Aorta (tissue), 5 donors: Measurements from ENCODE around the gene VSIG10. TPM values are rescaled to one million over a fixed set of nuclear protein-coding genes. Genes with fewer than 3 reads are reported as not detected.

Source experiments
- ATAC-seq: fragments of 200-7000 bp; cut with Tn5 transposase; one replicate; pipeline ENCODE4 v1.9.1; 2022; ENCODE audit warnings: moderate library complexity; ENCODE audit not compliant: low FRiP score
- DNase-seq, 2 donors: peaks; one replicate each; pipeline ENCODE4 v3.0.0-alpha.2; 2020
- H3K27ac ChIP-seq, 2 donors: one replicate each; pipeline ENCODE4 v1.5.1; 2013; ENCODE audit warnings: low read length in 2 of 2, mild to moderate bottlenecking in 2 of 2, moderate library complexity in 2 of 2, control low read depth in 1 of 2, inconsistent platforms in 1 of 2, low read depth in 1 of 2
- H3K27me3 ChIP-seq, 2 donors: one replicate each; pipeline ENCODE4 v1.6.1; 2013; ENCODE audit warnings: control low read depth in 1 of 2, low read length in 1 of 2, mild to moderate bottlenecking in 1 of 2, moderate library complexity in 1 of 2; ENCODE audit not compliant: insufficient read depth in 2 of 2, control insufficient read depth in 1 of 2
- H3K36me3 ChIP-seq, 2 donors: one replicate each; pipeline ENCODE4 v1.6.1; 2013; ENCODE audit warnings: control low read depth in 1 of 2, low read length in 1 of 2, mild to moderate bottlenecking in 1 of 2; ENCODE audit not compliant: insufficient read depth in 2 of 2, control insufficient read depth in 1 of 2
- H3K4me1 ChIP-seq, 2 donors: one replicate each; pipeline ENCODE4 v1.6.1; 2013; ENCODE audit warnings: low read length in 2 of 2, control low read depth in 1 of 2, mild to moderate bottlenecking in 1 of 2, moderate library complexity in 1 of 2; ENCODE audit not compliant: insufficient read depth in 2 of 2, control insufficient read depth in 1 of 2
- H3K4me3 ChIP-seq, 2 donors: one replicate each; pipeline ENCODE4 v1.5.1; 2013; ENCODE audit warnings: low read length in 2 of 2, control low read depth in 1 of 2, mild to moderate bottlenecking in 1 of 2
- H3K9me3 ChIP-seq: one replicate; pipeline ENCODE4 v1.6.1; 2013; ENCODE audit warnings: mild to moderate bottlenecking, low read length; ENCODE audit not compliant: control insufficient read depth
- WGBS, 2 donors: extraction: QIAGEN DNeasy Blood & Tissue Kit; methylation state at CpG; one replicate each; pipeline ENCODE4 v1.1.7; 2013; 5-methylcytosine and 5-hydroxymethylcytosine counted together
- intact Hi-C, 2 donors: fragments of 100-400 bp; cut with DNase I; formaldehyde crosslinking; loops; one replicate each; pipeline versions ENCODE4 v1.14.2 to v1.15.0; 2022
- polyA plus RNA-seq, 2 donors: library from polyadenylated mRNA; stranded (reverse); fragments of 200-250 nt; gene quantifications; one replicate each; pipeline ENCODE4 v1.2.3, GENCODE V29; 2013
- total RNA-seq, 2 donors: library from RNA; stranded (reverse); fragmentation: NEBNext Ultra II Directional; extraction: Animal tissue kit (Norgen Biotek cat#: 25700); gene quantifications; one replicate each; pipeline ENCODE4 v1.2.1, GENCODE V29; 2021
- donor health status: healthy with polysubstance abuse.
- donor health status: Bipolar disorder and iron deficiency.
- donor health status: DM: no; HTN: no; CAD: no.
- donor health status: DM: no; HTN: no; CAD: no.
- donor health status: DM: yes; HTN: yes; CAD: no.

Gene VSIG10
- total and polyA plus RNA-seq, 4 donors: 7.3 to 21.7 (median 15.5) TPM

DNA sequence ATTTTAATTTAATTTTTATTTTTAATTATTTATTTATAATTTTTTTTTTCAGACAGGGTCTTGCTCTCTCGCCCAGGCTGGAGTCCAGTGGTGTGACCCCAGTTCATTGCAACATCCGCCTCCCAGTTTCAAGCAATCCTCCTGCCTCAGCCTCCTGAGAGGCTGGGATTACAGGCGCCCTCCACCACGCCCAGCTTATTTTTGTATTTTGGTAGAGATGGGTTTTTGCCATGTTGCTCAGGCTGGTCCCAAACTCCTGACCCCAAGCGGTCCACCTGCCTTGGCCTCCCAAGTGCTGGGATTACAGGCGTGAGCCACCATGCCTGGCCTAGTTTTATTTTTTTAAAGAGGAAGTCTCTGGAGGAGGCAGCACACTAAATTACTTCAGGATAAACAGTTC, 18.5 kb upstream of the VSIG10 start:
- H3K4me3 ChIP-seq: no peak overlapping the region
- WGBS, 2 donors: 96 to 97% methylated on average over 6 of the region's 6 CpGs
- no peaks in the 10 kb centered on the region for H3K36me3 ChIP-seq
- ATAC-seq: no peak
- intact Hi-C loops: no loop called here
- no peaks in the 10 kb centered on the region for H3K4me1 ChIP-seq
- no peaks in the 10 kb centered on the region for H3K9me3 ChIP-seq
- no peak for DNase-seq
- no peak overlapping the region for H3K27ac ChIP-seq
- H3K27me3 ChIP-seq: no peaks in the 10 kb centered on the region

GRCh38 chr12:118120579-118121363, 17.0 kb upstream of the VSIG10 start:
- Histone ChIP-seq H3K27ac (no peak overlapping the region), H3K4me3 (no peak overlapping the region), H3K27me3 (no peaks in the 10 kb centered on the region), H3K4me1 (no peaks in the 10 kb centered on the region), H3K36me3 (no peaks in the 10 kb centered on the region), H3K9me3 (no peaks in the 10 kb centered on the region)
- WGBS, 2 donors: 30 to 31% methylated on average over 8 of the region's 8 CpGs
- ATAC-seq (peak; percentile 80), DNase-seq (peak; percentile 75 to 89)
- intact Hi-C loops: no loop called here

DNA sequence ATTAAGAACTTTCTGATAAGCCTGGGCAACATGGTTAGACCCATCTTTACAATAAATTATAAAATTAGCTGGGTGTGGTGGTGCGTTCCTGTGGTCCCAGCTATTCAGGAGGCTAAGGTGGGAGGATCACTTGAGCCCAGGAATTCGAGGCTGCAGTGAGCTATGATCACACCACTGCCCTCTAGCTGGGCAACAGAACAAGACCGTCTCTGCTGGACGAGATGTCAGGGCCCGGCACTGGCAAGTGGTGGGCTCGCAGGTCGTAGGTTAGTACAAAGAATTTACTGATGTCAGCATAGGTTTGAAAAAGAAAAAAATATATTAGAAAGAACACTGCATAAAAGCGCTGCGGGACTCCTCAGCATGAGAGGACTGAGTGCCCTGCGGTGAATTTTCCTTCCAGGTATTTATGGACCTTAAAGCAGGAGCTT, 15.7 kb upstream of the VSIG10 start:
- Histone ChIP-seq H3K27me3 (no peaks in the 10 kb centered on the region), H3K4me3 (no peak overlapping the region), H3K9me3 (no peaks in the 10 kb centered on the region), H3K27ac (no peak overlapping the region), H3K4me1 (no peaks in the 10 kb centered on the region), H3K36me3 (no peaks in the 10 kb centered on the region)
- 85% methylated on average over 10 of the region's 10 CpGs for WGBS, 2 donors
- no peak for ATAC-seq
- intact Hi-C loops: no loop called here
- DNase-seq: no peak

GRCh38 chr12:118109088-118109487, 5.3 kb upstream of the VSIG10 start:
- WGBS, 2 donors: 87 to 100% methylated on average over 1 of the region's 1 CpG
- Histone ChIP-seq H3K36me3 (no peaks in the 10 kb centered on the region), H3K27me3 (no peaks in the 10 kb centered on the region), H3K9me3 (no peaks in the 10 kb centered on the region), H3K4me1 (no peaks in the 10 kb centered on the region), H3K27ac (no peak overlapping the region), H3K4me3 (no peak overlapping the region)
- no peak for DNase-seq
- intact Hi-C loops: no loop called here
- no peak for ATAC-seq

DNA sequence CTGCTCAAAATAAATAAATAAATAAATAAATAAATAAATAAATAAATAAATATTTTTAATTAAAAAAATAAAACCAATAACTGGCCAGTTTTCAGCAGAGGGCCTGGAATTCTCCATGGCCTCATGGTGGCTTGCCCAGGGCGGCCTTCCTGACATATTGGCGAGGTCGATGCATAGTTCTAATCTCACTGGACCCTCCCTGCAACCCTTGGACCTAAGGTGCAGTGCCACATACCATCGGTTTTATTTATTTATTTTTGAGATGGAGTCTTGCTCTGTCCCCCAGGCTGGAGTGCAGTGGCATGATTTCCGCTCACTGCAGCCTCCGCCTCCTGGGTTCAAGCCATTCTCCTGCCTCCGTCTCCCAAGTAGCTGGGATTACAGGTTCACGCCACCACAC, 3.9 kb upstream of the VSIG10 start:
- Histone ChIP-seq H3K4me1 (no peaks in the 10 kb centered on the region), H3K27ac (no peak overlapping the region), H3K36me3 (no peaks in the 10 kb centered on the region), H3K9me3 (no peaks in the 10 kb centered on the region), H3K27me3 (no peaks in the 10 kb centered on the region), H3K4me3 (no peak overlapping the region)
- 91 to 92% methylated on average over 8 of the region's 8 CpGs for WGBS, 2 donors
- intact Hi-C loops: no loop called here
- ATAC-seq (no peak), DNase-seq (no peak)

- DNase-seq: no peak
- intact Hi-C loops: no loop called here
- ATAC-seq: no peak
- Histone ChIP-seq H3K4me1 (no peaks in the 10 kb centered on the region), H3K27me3 (no peaks in the 10 kb centered on the region), H3K9me3 (no peaks in the 10 kb centered on the region), H3K4me3 (no peak overlapping the region), H3K27ac (no peak overlapping the region), H3K36me3 (no peaks in the 10 kb centered on the region)
- WGBS, 2 donors: 71 to 87% methylated on average over 4 of the region's 4 CpGs
Observed at GRCh38 chr12:118107011-118107410, 3.2 kb upstream of the VSIG10 start.

DNA sequence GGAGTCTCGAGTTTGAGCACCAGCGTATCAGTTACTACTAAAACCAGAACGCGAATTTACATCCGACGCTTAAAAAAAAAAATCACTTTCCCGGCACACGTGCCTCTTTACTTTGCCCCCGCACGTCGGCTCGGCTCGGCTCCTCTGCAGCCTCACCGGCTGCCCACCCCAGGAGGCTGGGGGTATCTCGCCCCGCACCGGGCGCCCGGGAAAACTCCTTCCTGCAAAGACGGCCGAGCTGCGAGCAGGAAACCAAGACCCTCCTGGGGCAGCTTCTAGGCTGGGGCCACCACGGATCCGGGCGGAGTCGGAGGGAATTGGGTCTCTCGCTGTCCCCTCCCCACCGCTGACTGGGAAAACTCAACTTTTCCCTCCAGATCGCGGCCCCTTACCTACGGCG, 610 bp downstream of the VSIG10 start:
- Histone ChIP-seq H3K36me3 (no peaks in the 10 kb centered on the region), H3K4me1 (no peaks in the 10 kb centered on the region), H3K27ac (peak overlapping the region in 1 of 2 donors; percentile 10), H3K27me3 (no peaks in the 10 kb centered on the region), H3K9me3 (no peaks in the 10 kb centered on the region), H3K4me3 (peak overlapping the region; percentile 70 to 80)
- intact Hi-C loops: loop anchor here (2.0 to 5.0 kb wide), 2 partner anchors 41 to 88 kb away; partner anchors contain the start of gene WSB2 (in 2 of the 2)
- DNase-seq (peak in 1 of 2 donors; percentile 78), ATAC-seq (no peak)
- WGBS, 2 donors: 0 to 1% methylated on average over 29 to 32 of the region's 32 CpGs

DNA sequence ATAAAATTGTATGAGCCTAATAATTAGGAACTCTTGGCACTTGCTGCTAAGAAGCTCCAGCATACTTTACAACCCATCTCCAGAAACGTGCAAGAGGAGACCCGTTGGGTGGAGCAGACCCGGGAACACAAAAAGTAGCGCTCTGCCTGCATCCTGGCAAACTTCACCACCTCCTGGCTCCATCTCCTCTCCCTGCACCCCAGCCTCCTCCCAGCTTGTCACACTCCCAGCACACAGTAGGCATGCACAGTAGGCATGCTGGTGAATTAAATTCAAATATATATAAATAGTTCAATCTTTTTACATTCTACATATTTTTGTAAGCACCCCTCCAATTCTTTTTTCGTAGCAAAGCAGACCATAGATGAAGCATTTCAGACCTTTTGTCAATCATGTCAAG, 1.2 kb downstream of the VSIG10 start:
- Histone ChIP-seq H3K4me3 (no peak overlapping the region), H3K9me3 (no peaks in the 10 kb centered on the region), H3K4me1 (no peaks in the 10 kb centered on the region), H3K36me3 (no peaks in the 10 kb centered on the region), H3K27me3 (no peaks in the 10 kb centered on the region), H3K27ac (no peak overlapping the region)
- no peak for ATAC-seq
- WGBS, 2 donors: 68 to 69% methylated on average over 5 of the region's 5 CpGs
- intact Hi-C loops: loop anchor here (2.0 to 5.0 kb wide), 2 partner anchors 40 to 88 kb away; partner anchors contain the start of gene WSB2 (in 2 of the 2)
- no peak for DNase-seq

GRCh38 chr12:118102070-118102469, 1.7 kb downstream of the VSIG10 start:
- no peak for ATAC-seq
- Histone ChIP-seq H3K4me1 (no peaks in the 10 kb centered on the region), H3K27ac (no peak overlapping the region), H3K4me3 (no peak overlapping the region), H3K27me3 (no peaks in the 10 kb centered on the region), H3K36me3 (no peaks in the 10 kb centered on the region), H3K9me3 (no peaks in the 10 kb centered on the region)
- 66 to 67% methylated on average over 6 of the region's 6 CpGs for WGBS, 2 donors
- intact Hi-C loops: loop anchor here (2.0 to 5.0 kb wide), 2 partner anchors 40 to 87 kb away; partner anchors contain the start of gene WSB2 (in 2 of the 2)
- DNase-seq: no peak
